CD4-positive, CD25-positive, alpha-beta regulatory T cell (primary cell): ENCODE data around the gene ZNF516. TPM values are rescaled to one million over a fixed set of nuclear protein-coding genes. Genes with fewer than 3 reads are reported as not detected.
A peak's percentile ranks its signal among the peaks of the same experiment; 100 is the strongest.

Experiments used
- ATAC-seq, 2 donors: fragments of 150-1000 bp; cut with Tn5 transposase; one replicate each; pipeline ENCODE4 v1.10.0; 2021; ENCODE audit warnings: low read depth in 2 of 2, moderate number of reproducible peaks in 2 of 2, moderate library complexity in 1 of 2
- DNase-seq, 3 donors: peaks; one replicate each; pipeline versions ENCODE4 v3.0.0 to v3.0.0-alpha.2; 2012 to 2022; ENCODE audit warnings: mixed read lengths in 1 of 3
- H3K27ac ChIP-seq: one replicate; pipeline ENCODE4 v1.7.0; 2013; ENCODE audit warnings: mild to moderate bottlenecking, low read length; ENCODE audit not compliant: insufficient read depth, poor library complexity, severe bottlenecking
- H3K27me3 ChIP-seq: one replicate; pipeline ENCODE4 v1.7.0; 2013; ENCODE audit warnings: low read length; ENCODE audit not compliant: control insufficient read depth, insufficient read depth
- H3K36me3 ChIP-seq: one replicate; pipeline ENCODE4 v1.7.0; 2013; ENCODE audit warnings: mild to moderate bottlenecking, low read length, moderate library complexity; ENCODE audit not compliant: control insufficient read depth, insufficient read depth
- H3K4me1 ChIP-seq: 2 replicates; pipeline ENCODE4 v1.7.0; 2013; ENCODE audit warnings: mild to moderate bottlenecking, low read length; ENCODE audit not compliant: insufficient read depth, control insufficient read depth, poor library complexity, severe bottlenecking
- H3K4me3 ChIP-seq: one replicate; pipeline ENCODE4 v1.7.0; 2013; ENCODE audit warnings: low read depth, mild to moderate bottlenecking, low read length, moderate library complexity
- H3K9me3 ChIP-seq, 2 experiments: 1 replicate in 1 of 2; 2 replicates in 1 of 2; pipeline ENCODE4 v1.7.0; 2013; ENCODE audit warnings: low read length in 2 of 2, mild to moderate bottlenecking in 1 of 2, moderate library complexity in 1 of 2; ENCODE audit not compliant: control insufficient read depth in 2 of 2
- H3K27ac Mint-ChIP-seq, 3 donors: one replicate each; pipeline ENCODE4 v1.8.0; 2020 to 2022; ENCODE audit warnings: mild to moderate bottlenecking in 3 of 3, mixed read lengths in 3 of 3, moderate library complexity in 2 of 3
- H3K27me3 Mint-ChIP-seq: one replicate; pipeline ENCODE4 v1.8.0; 2022; ENCODE audit warnings: mild to moderate bottlenecking, mixed read lengths
- H3K36me3 Mint-ChIP-seq: one replicate; pipeline ENCODE4 v1.8.0; 2020; ENCODE audit warnings: mixed read lengths
- H3K4me1 Mint-ChIP-seq, 4 donors: one replicate each; pipeline ENCODE4 v1.8.0; 2020 to 2022; ENCODE audit warnings: mixed read lengths in 4 of 4, mild to moderate bottlenecking in 1 of 4
- H3K4me3 Mint-ChIP-seq, 4 donors: one replicate each; pipeline ENCODE4 v1.8.0; 2020 to 2022; ENCODE audit warnings: mild to moderate bottlenecking in 4 of 4, mixed read lengths in 4 of 4, moderate library complexity in 3 of 4
- H3K9me3 Mint-ChIP-seq, 7 donors: one replicate each; pipeline ENCODE4 v1.8.0; 2020 to 2022; ENCODE audit warnings: mixed read lengths in 7 of 7, mild to moderate bottlenecking in 3 of 7, moderate library complexity in 2 of 7
- polyA plus RNA-seq, 4 donors: library from polyadenylated mRNA; unstranded; fragments of 300-500 nt; fragmentation: Illumina TruSeq; gene quantifications; one replicate each; pipeline ENCODE4 v1.2.3, GENCODE V29; 2021
- total RNA-seq: library from RNA; stranded (reverse); gene quantifications from one replicate; pipeline ENCODE4 v1.2.3, GENCODE V29; 2022

ZNF516 gene
- total and polyA plus RNA-seq, 5 donors from 2014 or later = 0.26 to 9.9 (median 0.57) TPM; not detected in 1

GRCh38 chr18:76394780-76395476, 100.1 kb downstream of the ZNF516 start:
- Mint-ChIP-seq H3K4me3 (no peak overlapping the region), H3K4me1 (peaks cover 0 to 5% (median 2%) of the 10 kb centered on the region in 4 donors), H3K27ac (no peak overlapping the region), H3K9me3 (no peaks in the 10 kb centered on the region), H3K36me3 (no peaks in the 10 kb centered on the region), H3K27me3 (peaks cover 4% of the 10 kb centered on the region)
- no peak for ATAC-seq
- H3K27ac ChIP-seq = no peak overlapping the region
- DNase-seq = no peak
- H3K4me3 ChIP-seq = no peak overlapping the region
- no peaks in the 10 kb centered on the region for H3K4me1 ChIP-seq
- no peaks in the 10 kb centered on the region for H3K27me3 ChIP-seq
- no peaks in the 10 kb centered on the region for H3K9me3 ChIP-seq
- H3K36me3 ChIP-seq = no peaks in the 10 kb centered on the region

DNA sequence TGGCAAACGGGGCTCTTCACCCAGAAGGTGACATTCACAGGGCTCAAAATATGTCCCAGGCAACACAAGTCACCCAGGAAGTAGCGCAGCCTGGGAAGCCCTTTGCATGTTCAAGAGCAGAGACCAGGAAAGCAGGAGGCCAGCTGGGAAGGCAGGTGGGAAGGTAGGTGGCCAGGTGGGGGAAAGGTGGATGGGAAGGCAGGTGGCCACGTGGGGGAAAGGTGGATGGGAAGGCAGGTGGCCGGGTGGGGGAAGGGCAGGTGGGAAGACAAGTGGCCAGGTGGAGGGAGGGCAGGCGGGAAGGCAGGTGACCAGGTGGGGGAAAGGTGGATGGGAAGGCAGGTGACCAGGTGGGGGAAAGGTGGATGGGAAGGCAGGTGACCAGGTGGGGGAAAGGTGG, 102.7 kb downstream of the ZNF516 start:
- Histone ChIP-seq H3K36me3 (no peaks in the 10 kb centered on the region), H3K27ac (no peak overlapping the region), H3K9me3 (no peaks in the 10 kb centered on the region), H3K4me1 (no peaks in the 10 kb centered on the region), H3K27me3 (no peaks in the 10 kb centered on the region), H3K4me3 (no peak overlapping the region)
- H3K27me3 Mint-ChIP-seq = peaks cover 4% of the 10 kb centered on the region
- peaks cover 0 to 3% (median 2%) of the 10 kb centered on the region in 4 donors for H3K4me1 Mint-ChIP-seq
- no peaks in the 10 kb centered on the region for H3K9me3 Mint-ChIP-seq
- ATAC-seq = no peak
- no peaks in the 10 kb centered on the region for H3K36me3 Mint-ChIP-seq
- no peak overlapping the region for H3K4me3 Mint-ChIP-seq
- H3K27ac Mint-ChIP-seq = no peak overlapping the region
- DNase-seq = no peak

GRCh38 chr18:76391746-76392145, 103.3 kb downstream of the ZNF516 start:
- peaks cover 0 to 8% (median 4%) of the 10 kb centered on the region in 4 donors for H3K4me1 Mint-ChIP-seq
- no peak for ATAC-seq
- no peak overlapping the region for H3K4me3 ChIP-seq
- no peaks in the 10 kb centered on the region for H3K36me3 ChIP-seq
- H3K36me3 Mint-ChIP-seq = no peaks in the 10 kb centered on the region
- no peak for DNase-seq
- H3K27ac ChIP-seq = no peak overlapping the region
- H3K4me3 Mint-ChIP-seq = no peak overlapping the region
- H3K27ac Mint-ChIP-seq = no peak overlapping the region
- H3K9me3 ChIP-seq = no peaks in the 10 kb centered on the region
- peaks cover 4% of the 10 kb centered on the region for H3K27me3 Mint-ChIP-seq
- no peaks in the 10 kb centered on the region for H3K9me3 Mint-ChIP-seq
- no peaks in the 10 kb centered on the region for H3K27me3 ChIP-seq
- no peaks in the 10 kb centered on the region for H3K4me1 ChIP-seq

- Mint-ChIP-seq H3K4me1 (peaks cover 0 to 15% (median 6%) of the 10 kb centered on the region in 4 donors), H3K36me3 (no peaks in the 10 kb centered on the region), H3K4me3 (no peak overlapping the region), H3K9me3 (no peaks in the 10 kb centered on the region), H3K27me3 (peaks cover 4% of the 10 kb centered on the region), H3K27ac (no peak overlapping the region)
- H3K9me3 ChIP-seq = no peaks in the 10 kb centered on the region
- no peaks in the 10 kb centered on the region for H3K4me1 ChIP-seq
- no peak overlapping the region for H3K27ac ChIP-seq
- no peak overlapping the region for H3K4me3 ChIP-seq
- H3K27me3 ChIP-seq = no peaks in the 10 kb centered on the region
- ATAC-seq (no peak), DNase-seq (no peak)
- H3K36me3 ChIP-seq = no peaks in the 10 kb centered on the region
Measured at GRCh38 chr18:76391038-76391437, 104.0 kb downstream of the ZNF516 start.

- no peaks in the 10 kb centered on the region for H3K36me3 ChIP-seq
- H3K36me3 Mint-ChIP-seq = no peaks in the 10 kb centered on the region
- H3K27me3 ChIP-seq = no peaks in the 10 kb centered on the region
- ATAC-seq = no peak
- peaks cover 4% of the 10 kb centered on the region for H3K27me3 Mint-ChIP-seq
- H3K9me3 ChIP-seq = no peaks in the 10 kb centered on the region
- no peak overlapping the region for H3K4me3 Mint-ChIP-seq
- H3K27ac ChIP-seq = no peak overlapping the region
- no peak overlapping the region for H3K4me3 ChIP-seq
- H3K4me1 Mint-ChIP-seq = peaks cover 0 to 17% (median 6%) of the 10 kb centered on the region in 4 donors
- no peaks in the 10 kb centered on the region for H3K4me1 ChIP-seq
- no peak for DNase-seq
- H3K27ac Mint-ChIP-seq = no peak overlapping the region
- no peaks in the 10 kb centered on the region for H3K9me3 Mint-ChIP-seq
Measured at GRCh38 chr18:76390452-76391035, 104.5 kb downstream of the ZNF516 start.

DNA sequence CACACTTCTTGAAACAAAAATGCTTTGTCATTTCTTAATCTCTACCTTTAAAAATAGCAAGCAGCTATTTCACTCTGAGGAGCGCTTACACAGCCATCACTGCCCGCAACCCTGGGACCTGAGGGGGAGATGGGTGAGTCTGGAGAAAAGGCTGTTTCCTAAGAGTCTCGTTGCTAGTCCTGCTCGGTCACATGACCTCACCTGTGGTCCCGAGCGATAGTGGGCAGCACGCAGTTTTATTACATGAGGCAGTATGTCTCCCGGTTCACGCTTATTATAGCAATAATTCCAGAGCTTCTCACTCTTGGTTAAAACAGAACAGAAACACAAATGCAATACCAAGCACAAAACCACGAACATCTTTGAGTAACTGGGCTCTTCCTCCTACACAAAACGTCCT, 105.3 kb downstream of the ZNF516 start:
- H3K27ac Mint-ChIP-seq = no peak overlapping the region
- H3K4me1 Mint-ChIP-seq = peaks cover 0 to 17% (median 6%) of the 10 kb centered on the region in 4 donors
- no peak overlapping the region for H3K4me3 Mint-ChIP-seq
- Histone ChIP-seq H3K4me1 (no peaks in the 10 kb centered on the region), H3K9me3 (no peaks in the 10 kb centered on the region), H3K36me3 (no peaks in the 10 kb centered on the region), H3K27me3 (no peaks in the 10 kb centered on the region), H3K4me3 (no peak overlapping the region), H3K27ac (no peak overlapping the region)
- H3K36me3 Mint-ChIP-seq = no peaks in the 10 kb centered on the region
- peaks cover 4% of the 10 kb centered on the region for H3K27me3 Mint-ChIP-seq
- no peaks in the 10 kb centered on the region for H3K9me3 Mint-ChIP-seq
- ATAC-seq (no peak), DNase-seq (no peak)

- no peak for DNase-seq
- peaks cover 4% of the 10 kb centered on the region for H3K27me3 Mint-ChIP-seq
Measured at GRCh38 chr18:76388891-76389423, 106.1 kb downstream of the ZNF516 start.

More at GRCh38 chr18:76388891-76389423, 106.1 kb downstream of the ZNF516 start:
- Histone ChIP-seq H3K4me1 (no peaks in the 10 kb centered on the region), H3K4me3 (no peak overlapping the region), H3K36me3 (no peaks in the 10 kb centered on the region), H3K27me3 (no peaks in the 10 kb centered on the region), H3K9me3 (no peaks in the 10 kb centered on the region), H3K27ac (no peak overlapping the region)
- Mint-ChIP-seq H3K9me3 (no peaks in the 10 kb centered on the region), H3K4me1 (peaks cover 0 to 17% (median 6%) of the 10 kb centered on the region in 4 donors), H3K36me3 (no peaks in the 10 kb centered on the region), H3K27ac (peak overlapping the region in 1 of 3 donors; percentile 23), H3K4me3 (no peak overlapping the region)
- ATAC-seq = no peak
